ENCODE results near the gene LACTBL1.

LACTBL1 gene

DNA sequence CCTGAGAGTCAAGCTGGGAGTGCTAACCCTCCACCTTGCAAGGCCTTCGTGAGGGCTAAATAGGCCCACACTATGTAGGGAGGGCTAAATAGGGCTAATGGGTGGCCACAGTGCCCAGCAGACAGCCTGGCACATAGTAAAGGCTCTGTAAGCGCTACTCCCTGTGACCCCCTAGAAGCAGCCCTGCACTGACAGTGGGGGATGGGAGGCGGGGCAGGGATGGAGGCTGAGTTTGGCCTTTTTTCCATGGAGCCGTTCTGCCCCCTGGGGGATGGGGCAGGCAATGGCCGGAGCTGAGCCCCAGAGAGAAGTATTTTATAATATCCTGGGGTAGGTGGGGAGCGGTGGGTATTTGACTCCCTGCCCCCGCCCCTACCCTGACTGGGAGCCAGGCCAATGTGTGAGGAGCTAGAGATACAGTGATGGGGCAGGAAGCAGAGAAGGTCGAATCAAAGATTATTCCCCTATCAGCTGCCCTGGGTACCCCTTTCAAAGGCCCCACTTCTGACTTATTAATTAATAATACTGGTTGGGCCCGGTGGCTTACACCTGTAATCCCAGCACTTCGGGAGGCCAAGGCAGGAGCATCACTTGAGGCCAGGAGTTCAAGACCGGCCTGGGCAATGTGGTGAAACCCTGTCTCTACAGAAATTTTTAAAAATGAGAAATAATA is 42.3 kb downstream of the LACTBL1 start:
- Mint-ChIP-seq H3K27ac (no peak overlapping the region), H3K4me1 (no peaks in the 10 kb centered on the region), H3K36me3 (no peaks in the 10 kb centered on the region), H3K27me3 (peaks cover 6% of the 10 kb centered on the region), H3K9me3 (no peaks in the 10 kb centered on the region), H3K4me3 (no peak overlapping the region)

DNA sequence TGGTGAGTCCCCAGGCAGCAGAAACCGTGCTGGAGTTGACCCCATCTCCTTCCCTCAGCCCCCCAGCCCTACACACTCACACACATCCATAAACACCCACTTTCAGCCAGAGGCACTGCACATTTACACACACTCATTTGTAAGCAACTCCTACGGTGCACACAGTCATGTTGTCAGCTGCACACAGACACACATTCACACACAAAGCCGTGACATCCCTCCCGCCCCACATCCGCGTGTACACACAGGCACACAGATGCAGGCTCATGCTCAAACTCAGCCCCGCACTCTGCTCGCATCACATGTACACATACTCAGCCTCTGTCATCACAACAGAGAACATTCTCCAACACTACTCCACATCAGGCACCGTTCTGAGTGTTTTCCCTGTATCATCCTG is 47.6 kb downstream of the LACTBL1 start:
- H3K4me1 Mint-ChIP-seq, result no peaks in the 10 kb centered on the region
- H3K27ac Mint-ChIP-seq, result no peak overlapping the region
- no peaks in the 10 kb centered on the region for H3K36me3 Mint-ChIP-seq
- H3K9me3 Mint-ChIP-seq, result no peaks in the 10 kb centered on the region
- no peak overlapping the region for H3K4me3 Mint-ChIP-seq
- peaks cover 1% of the 10 kb centered on the region for H3K27me3 Mint-ChIP-seq

- Mint-ChIP-seq H3K4me3 (no peak overlapping the region), H3K36me3 (no peaks in the 10 kb centered on the region), H3K27me3 (no peaks in the 10 kb centered on the region), H3K9me3 (no peaks in the 10 kb centered on the region), H3K27ac (no peak overlapping the region), H3K4me1 (no peaks in the 10 kb centered on the region)
Observed at GRCh38 chr1:22922640-22923039, 50.0 kb downstream of the LACTBL1 start.

GRCh38 chr1:22921452-22922126 is 51.1 kb downstream of the LACTBL1 start:
- Mint-ChIP-seq H3K4me3 (no peak overlapping the region), H3K9me3 (no peaks in the 10 kb centered on the region), H3K36me3 (no peaks in the 10 kb centered on the region), H3K4me1 (no peaks in the 10 kb centered on the region), H3K27ac (no peak overlapping the region), H3K27me3 (no peaks in the 10 kb centered on the region)

GRCh38 chr1:22920734-22921451 is 51.8 kb downstream of the LACTBL1 start:
- Mint-ChIP-seq H3K4me1 (no peaks in the 10 kb centered on the region), H3K4me3 (no peak overlapping the region), H3K27ac (no peak overlapping the region)

DNA sequence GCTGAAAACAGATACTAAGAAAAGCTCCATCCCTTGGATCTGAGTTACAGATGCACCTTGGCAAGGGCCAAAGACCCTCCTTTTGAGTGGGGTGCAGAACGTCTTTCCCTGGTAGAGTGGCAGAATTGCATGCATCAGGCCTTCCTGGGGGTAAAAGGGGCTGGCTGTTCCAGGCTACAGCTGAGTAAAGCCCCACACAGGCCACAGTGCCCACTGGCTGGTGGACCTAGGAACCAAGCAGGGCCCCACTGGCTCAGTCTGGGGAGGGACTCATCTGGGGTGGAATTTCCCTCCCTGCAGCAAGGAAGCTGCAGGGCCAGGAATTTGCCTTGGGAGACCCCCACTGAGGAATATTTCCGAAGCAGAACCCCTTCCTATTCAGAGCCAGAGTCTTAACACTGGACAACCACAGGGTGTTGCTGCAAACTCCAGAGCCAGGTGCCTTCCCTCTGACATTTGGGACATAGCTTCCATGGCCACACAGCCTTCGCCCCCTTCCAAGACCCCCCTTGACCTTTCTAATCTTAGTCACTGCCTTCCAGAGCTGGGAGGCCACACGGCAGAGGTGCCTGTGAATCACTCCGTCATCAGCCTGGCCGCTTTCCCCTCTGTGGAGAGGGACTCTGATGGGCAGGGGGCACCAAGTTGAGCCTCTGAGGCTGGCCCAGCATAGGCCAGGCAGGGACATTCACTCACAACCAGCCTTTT is 52.5 kb downstream of the LACTBL1 start:
- H3K4me3 Mint-ChIP-seq, result no peak overlapping the region
- no peak overlapping the region for H3K27ac Mint-ChIP-seq
- no peaks in the 10 kb centered on the region for H3K9me3 Mint-ChIP-seq
- H3K4me1 Mint-ChIP-seq, result no peaks in the 10 kb centered on the region
- H3K36me3 Mint-ChIP-seq, result no peaks in the 10 kb centered on the region
- H3K27me3 Mint-ChIP-seq, result no peaks in the 10 kb centered on the region

More at GRCh38 chr1:22920734-22921451, 51.8 kb downstream of the LACTBL1 start:
- Mint-ChIP-seq H3K9me3 (no peaks in the 10 kb centered on the region), H3K27me3 (no peaks in the 10 kb centered on the region), H3K36me3 (no peaks in the 10 kb centered on the region)

DNA sequence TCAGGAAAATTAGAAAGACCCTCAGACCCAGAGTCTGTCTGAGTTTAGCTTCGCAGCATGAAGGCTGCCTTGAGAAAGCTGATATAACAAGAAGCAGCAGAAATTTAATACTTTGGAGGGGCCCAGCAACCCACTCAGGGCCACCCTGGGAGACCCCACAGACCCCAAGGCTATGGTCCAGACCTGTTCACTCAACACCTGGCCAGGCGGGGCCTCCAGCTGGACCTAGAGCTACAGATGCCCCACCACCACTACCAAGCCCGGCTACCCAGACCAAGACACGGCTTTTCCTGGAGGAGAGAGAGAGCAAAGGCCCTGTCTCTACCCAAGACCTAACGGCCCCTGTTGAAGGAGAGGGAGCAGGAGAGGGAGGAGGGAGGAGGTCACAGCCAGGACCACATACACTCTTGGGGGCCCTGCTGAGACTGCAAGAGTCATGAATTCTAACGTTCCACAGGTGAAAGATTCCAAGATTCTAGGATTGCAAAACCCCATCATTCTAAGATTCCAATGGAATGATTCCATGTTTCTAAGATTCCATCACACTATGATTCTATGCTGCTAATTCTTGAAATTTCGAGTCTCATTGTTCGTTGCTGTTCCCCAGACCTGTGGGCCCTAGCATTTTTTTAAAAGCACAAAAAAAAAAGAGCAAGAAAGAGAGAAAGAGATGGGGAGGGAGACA is 53.2 kb downstream of the LACTBL1 start:
- no peak overlapping the region for H3K27ac Mint-ChIP-seq
- H3K9me3 Mint-ChIP-seq, result no peaks in the 10 kb centered on the region
- no peak overlapping the region for H3K4me3 Mint-ChIP-seq
- H3K36me3 Mint-ChIP-seq, result no peaks in the 10 kb centered on the region
- no peaks in the 10 kb centered on the region for H3K27me3 Mint-ChIP-seq
- H3K4me1 Mint-ChIP-seq, result no peaks in the 10 kb centered on the region

- Mint-ChIP-seq H3K4me1 (no peaks in the 10 kb centered on the region), H3K27ac (no peak overlapping the region), H3K9me3 (no peaks in the 10 kb centered on the region), H3K4me3 (no peak overlapping the region), H3K27me3 (no peaks in the 10 kb centered on the region), H3K36me3 (no peaks in the 10 kb centered on the region)
Observed at GRCh38 chr1:22918644-22919043, 54.0 kb downstream of the LACTBL1 start.

DNA sequence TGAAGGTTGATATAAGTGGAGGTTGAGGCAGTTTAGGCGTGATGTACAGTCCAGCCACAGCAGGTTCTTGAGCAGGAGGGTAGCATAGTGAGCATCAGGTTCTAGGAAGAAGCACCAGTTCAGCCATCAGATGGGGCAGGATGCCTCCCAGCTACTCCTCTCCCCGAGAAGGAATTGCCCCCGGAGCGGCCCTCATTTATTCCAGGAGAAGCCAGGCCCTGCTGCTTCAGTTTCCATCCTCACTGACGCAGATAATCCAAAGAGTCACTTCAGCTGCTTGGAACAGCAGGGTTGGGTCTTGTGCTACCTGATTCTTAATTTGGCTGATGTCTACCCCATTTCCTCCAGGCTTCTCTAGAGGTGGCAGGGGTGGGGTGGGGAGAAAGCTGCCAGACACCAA is 54.7 kb downstream of the LACTBL1 start:
- H3K27me3 Mint-ChIP-seq, result no peaks in the 10 kb centered on the region
- no peak overlapping the region for H3K4me3 Mint-ChIP-seq
- H3K27ac Mint-ChIP-seq, result no peak overlapping the region
- H3K4me1 Mint-ChIP-seq, result no peaks in the 10 kb centered on the region
- no peaks in the 10 kb centered on the region for H3K36me3 Mint-ChIP-seq
- no peaks in the 10 kb centered on the region for H3K9me3 Mint-ChIP-seq

- no peaks in the 10 kb centered on the region for H3K36me3 Mint-ChIP-seq
- H3K4me1 Mint-ChIP-seq, result no peaks in the 10 kb centered on the region
- no peaks in the 10 kb centered on the region for H3K9me3 Mint-ChIP-seq
- H3K4me3 Mint-ChIP-seq, result no peak overlapping the region
- no peaks in the 10 kb centered on the region for H3K27me3 Mint-ChIP-seq
- H3K27ac Mint-ChIP-seq, result no peak overlapping the region
Observed at GRCh38 chr1:22916471-22916820, 56.2 kb downstream of the LACTBL1 start.

- no peaks in the 10 kb centered on the region for H3K36me3 Mint-ChIP-seq
- H3K4me3 Mint-ChIP-seq, result no peak overlapping the region
- no peaks in the 10 kb centered on the region for H3K4me1 Mint-ChIP-seq
- no peaks in the 10 kb centered on the region for H3K27me3 Mint-ChIP-seq
- H3K27ac Mint-ChIP-seq, result no peak overlapping the region
- no peaks in the 10 kb centered on the region for H3K9me3 Mint-ChIP-seq
Observed at GRCh38 chr1:22915816-22916470, 56.7 kb downstream of the LACTBL1 start.

DNA sequence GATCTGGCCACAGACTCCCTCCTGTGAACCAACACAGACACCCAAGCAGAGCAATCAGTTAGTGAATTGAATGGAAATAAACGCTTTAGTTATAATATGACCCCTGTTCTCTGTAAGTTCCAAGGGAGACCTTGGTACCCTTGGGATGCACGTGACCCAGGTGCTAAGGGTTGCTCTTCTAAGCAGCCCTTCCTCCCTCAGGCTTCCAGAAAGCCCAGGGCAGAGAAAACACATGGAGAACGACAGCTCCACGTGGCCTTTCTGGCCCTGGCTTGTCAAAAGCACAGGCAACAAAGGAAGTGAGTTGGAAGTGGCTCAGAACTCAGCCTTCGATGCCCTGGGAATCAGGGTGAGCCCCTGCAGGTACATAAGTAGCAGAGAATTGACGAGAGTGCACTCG is 57.4 kb downstream of the LACTBL1 start:
- Mint-ChIP-seq H3K4me3 (no peak overlapping the region), H3K36me3 (no peaks in the 10 kb centered on the region), H3K27ac (no peak overlapping the region), H3K4me1 (no peaks in the 10 kb centered on the region), H3K27me3 (no peaks in the 10 kb centered on the region), H3K9me3 (no peaks in the 10 kb centered on the region)

GRCh38 chr1:22914633-22915217 is 57.9 kb downstream of the LACTBL1 start:
- no peak overlapping the region for H3K27ac Mint-ChIP-seq
- H3K36me3 Mint-ChIP-seq, result no peaks in the 10 kb centered on the region
- no peaks in the 10 kb centered on the region for H3K27me3 Mint-ChIP-seq
- no peak overlapping the region for H3K4me3 Mint-ChIP-seq
- H3K4me1 Mint-ChIP-seq, result no peaks in the 10 kb centered on the region
- H3K9me3 Mint-ChIP-seq, result no peaks in the 10 kb centered on the region

DNA sequence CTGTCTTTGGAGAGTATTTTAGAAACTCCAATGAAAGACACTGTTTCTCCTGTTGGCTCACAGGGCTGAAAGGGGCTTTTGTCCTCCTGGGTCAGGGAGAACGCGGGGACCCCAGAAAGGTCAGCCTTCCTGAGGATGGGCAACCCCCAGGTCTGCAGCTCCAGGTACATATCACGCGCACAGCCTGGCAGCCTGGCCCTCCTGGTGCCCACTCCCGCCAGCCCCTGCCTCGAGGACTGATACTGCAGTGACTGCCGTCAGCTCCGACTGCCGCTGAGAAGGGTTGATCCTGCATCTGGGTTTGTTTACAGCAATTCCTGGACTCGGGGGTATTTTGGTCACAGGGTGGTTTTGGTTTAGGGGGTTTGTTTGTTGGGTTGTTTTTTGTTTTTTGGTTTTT is 58.5 kb downstream of the LACTBL1 start:
- H3K27me3 Mint-ChIP-seq, result no peaks in the 10 kb centered on the region
- no peak overlapping the region for H3K27ac Mint-ChIP-seq
- no peaks in the 10 kb centered on the region for H3K36me3 Mint-ChIP-seq
- no peaks in the 10 kb centered on the region for H3K9me3 Mint-ChIP-seq
- no peak overlapping the region for H3K4me3 Mint-ChIP-seq
- H3K4me1 Mint-ChIP-seq, result no peaks in the 10 kb centered on the region
